SHP77 treated with DMSO at 0.1 percent for 48 hours (cell line): ENCODE measurements around the gene ANG.
"Not testable (repeated sequence)": the region's sequence is repeated elsewhere in the genome, so short reads cannot be mapped to it uniquely, and the experiment has no call there.

ENCODE experiments used
- DNase-seq: peaks from one replicate; lab custom pipeline; 2025; lab: John Stamatoyannopoulos, UW

Gene ANG

DNA sequence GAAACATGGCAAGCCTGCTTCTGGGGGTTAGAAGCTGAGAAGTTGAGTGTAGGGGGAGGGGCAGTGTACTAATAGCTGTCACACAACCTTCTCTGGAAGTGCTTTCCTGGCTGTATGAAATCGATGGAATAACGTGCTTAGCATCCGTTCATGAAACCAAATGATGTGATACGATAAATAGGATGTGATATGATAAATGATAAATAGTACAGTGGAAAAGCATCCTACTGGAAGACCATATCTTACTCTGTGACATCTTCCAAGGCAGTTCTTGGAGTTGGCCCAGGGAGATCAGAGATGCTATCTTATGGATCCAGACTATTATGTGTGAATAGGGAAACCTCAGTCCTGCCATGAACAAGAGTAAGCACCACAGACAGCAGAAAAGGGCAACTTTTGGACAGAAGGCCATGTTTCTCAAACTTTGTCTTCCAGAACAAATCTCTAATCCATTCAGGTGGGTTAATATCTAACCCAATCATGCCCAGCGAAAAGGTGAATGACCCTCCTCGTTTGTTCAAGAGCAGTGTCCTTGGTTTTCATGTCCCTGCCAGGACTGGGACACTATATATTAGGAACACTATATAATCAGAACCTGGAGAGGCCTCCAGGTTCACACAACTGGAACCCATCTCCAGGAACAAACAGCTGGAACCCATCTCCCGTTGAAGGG, at the start of gene ANG:
TSS of gene ANG (plus strand) at position 598 of the 673 bp plus-strand sequence. CDS start 4,801 bp downstream, outside the sequence.
- DNase-seq = no peak

DNA sequence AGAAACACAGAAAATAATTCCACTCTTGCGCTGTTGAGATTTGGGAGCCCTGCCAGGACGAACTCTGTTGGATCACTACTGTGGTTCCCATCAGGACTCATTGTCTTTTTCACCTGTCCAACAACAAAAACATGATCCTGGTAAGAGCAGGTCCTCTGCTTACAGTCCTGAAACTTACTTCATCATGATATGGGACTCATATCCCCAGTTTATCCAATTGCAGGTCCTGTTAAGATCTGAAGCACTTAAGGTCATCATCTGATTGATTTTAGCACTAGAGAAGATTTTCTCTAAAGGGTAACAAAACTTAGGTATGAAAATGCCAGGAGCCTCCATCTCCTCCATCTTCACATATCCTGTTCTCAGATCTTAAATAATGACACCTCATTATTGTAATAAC, 47.0 kb upstream of the ANG start, which contains the start of gene OR6S1:
TSS of gene OR6S1 (minus strand) at position 101 of the 400 bp plus-strand sequence. CDS start at position 101, 0 bp downstream.
- DNase-seq = no peak

DNA sequence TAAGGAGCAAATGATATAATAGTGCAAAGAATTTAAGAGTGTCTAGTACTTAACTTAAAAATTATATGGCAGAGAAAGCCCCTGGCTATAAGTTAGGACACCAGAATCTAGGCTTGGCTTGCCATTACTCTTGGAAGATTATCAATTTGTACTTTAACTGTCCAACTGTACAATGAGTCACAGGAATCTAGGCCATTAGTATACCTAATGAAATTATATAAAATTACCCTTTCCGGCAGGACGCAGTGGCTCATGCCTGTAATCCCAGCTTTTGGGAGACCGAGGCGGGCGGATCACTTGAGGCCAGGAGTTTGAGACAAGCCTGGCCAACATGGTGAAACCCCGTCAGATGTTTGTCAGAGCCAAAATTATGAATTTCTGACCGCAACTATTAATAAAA, 46.4 kb upstream of the ANG start:
- DNase-seq = no peak

DNA sequence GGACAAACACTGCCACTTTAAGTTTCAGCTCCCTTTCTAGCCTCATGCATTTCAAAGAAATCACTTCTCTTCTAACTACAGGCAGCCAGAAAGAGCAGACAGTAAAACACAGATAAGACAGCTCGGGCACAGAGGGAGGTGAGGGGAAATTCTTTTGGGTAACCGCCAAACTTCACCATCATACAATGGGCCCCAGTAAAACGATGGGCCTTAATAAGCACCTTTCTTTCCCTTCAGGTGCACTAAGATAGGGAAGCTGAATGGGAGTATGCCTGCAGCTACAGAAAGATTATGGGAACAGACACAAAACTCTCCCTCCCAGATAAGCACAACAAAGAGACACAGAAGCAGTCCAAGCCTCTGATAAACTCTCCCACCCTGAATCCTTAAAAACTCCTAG, 45.8 kb upstream of the ANG start:
- not testable (repeated sequence) for DNase-seq

DNA sequence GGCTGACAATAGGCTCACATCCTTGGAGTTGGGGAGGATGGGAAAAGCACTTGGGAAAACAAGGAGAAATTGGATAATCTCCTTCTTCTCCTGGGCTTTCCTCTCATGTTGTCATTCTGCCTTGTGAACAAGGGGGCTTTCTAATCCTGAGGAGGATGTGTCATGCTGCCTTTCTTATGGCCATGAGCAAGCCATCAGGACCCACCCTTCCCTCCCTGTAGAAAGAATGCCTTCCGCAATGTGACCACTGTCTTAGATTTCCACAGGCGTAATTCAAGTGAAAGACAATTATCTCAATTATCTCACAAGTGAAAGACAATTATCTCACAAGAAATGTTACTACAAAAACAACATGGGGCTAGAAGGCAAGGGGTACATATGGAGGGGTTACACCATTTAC, 44.0 kb upstream of the ANG start:
- no peak for DNase-seq

DNA sequence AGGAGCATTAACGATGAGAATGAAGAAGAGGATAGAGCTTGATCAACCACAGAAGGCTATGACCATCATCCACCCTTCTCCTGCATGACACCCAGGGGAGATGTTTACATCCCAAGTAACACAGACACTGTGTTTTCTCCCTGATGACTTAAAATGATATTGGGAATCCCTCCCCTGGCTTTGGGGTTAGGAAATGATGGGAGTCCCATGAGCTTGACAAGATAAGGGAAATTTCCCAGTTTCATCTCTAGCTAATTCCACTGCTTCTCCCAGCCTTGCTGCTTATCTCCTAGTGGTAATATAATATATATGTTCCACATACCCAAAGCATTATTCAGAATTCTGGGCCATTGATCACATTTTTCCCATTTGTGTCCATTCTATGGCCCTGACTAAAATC, 43.1 kb upstream of the ANG start:
- DNase-seq = no peak

DNA sequence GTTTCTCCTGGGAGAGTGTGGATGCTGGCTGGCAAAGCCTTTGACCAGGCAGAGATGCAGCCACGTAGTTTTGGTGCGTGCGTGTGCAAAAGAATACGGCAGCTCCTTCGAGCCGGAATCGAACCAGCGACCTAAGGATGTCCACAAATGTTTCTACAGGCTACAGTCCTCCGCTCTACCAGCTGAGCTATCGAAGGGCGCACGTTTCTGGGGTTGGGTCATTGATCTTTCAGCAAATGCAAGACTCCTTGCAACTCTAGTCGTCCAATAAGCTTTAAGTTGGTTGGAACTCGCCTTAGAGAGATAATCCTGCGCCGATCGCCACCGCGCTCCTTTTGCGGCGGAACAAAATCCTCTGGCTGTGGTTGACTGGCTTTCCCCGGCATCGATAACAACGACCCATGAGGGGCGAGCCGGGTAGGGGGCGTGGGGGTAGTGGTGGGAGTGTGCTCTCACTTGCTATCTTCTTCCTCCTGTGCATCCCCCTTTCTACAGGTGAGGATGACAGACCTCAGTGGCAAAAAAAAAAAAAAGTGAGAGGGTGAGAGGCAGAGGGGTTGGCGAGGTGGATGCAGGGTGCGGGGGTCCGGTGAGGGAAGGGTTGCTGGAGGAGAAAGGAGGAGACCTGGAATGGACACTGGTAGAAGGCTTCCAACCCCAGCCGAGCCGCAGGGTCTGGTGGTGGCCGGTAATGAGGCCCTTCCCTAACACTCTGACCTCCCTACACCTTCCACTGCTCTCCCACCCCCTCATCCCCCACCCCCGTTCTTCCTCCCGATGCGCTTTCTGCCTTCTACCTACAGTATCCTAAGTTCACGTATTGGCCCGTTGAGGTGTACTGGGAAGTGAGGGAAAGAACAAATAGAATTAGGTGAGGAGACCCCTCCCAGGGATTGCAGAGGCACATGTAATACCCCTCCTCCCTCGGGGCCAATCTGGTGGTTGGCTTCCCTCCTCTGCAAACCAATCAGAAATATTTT, 35.3 kb upstream of the ANG start:
- DNase-seq = no peak

DNA sequence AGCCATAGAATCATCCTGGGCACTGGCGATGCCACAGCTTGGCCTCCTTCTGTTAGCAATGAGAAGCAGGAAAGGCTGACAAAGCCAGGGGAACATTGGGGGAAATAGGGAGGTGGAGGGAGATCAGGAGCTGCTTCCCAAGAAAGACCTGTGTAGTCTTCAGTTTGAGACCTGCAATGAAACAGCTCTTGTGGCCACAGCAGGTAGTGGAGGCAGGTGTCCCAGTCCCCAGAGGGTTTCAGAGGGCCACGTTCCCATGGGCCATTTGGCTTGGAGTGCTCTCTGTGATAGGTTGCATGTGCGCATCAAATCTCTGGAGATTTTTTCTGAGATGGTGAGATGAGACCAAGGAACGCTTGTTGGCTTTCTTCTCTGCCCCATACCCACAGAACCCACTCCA, 32.7 kb upstream of the ANG start:
- no peak for DNase-seq

DNA sequence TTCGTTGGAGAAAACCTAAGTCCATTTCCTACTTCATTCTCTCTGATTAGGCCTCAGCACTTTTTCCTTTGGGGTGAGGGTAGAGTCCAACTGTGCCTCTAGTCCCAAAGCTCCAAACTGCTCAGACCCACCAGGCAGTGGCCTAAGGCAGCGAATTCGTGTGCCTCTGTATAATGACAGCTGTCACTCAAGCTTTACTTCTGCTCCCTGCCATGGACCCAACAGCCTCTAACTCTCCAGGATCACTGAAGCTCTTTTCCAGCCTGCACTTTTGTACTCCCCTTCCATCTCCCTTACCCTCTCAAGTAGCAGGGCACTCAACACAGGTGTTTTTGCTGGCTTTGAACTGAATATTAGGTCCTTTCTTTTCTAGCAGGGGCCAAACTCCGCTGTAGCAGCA, 32.3 kb upstream of the ANG start:
- DNase-seq = no peak

DNA sequence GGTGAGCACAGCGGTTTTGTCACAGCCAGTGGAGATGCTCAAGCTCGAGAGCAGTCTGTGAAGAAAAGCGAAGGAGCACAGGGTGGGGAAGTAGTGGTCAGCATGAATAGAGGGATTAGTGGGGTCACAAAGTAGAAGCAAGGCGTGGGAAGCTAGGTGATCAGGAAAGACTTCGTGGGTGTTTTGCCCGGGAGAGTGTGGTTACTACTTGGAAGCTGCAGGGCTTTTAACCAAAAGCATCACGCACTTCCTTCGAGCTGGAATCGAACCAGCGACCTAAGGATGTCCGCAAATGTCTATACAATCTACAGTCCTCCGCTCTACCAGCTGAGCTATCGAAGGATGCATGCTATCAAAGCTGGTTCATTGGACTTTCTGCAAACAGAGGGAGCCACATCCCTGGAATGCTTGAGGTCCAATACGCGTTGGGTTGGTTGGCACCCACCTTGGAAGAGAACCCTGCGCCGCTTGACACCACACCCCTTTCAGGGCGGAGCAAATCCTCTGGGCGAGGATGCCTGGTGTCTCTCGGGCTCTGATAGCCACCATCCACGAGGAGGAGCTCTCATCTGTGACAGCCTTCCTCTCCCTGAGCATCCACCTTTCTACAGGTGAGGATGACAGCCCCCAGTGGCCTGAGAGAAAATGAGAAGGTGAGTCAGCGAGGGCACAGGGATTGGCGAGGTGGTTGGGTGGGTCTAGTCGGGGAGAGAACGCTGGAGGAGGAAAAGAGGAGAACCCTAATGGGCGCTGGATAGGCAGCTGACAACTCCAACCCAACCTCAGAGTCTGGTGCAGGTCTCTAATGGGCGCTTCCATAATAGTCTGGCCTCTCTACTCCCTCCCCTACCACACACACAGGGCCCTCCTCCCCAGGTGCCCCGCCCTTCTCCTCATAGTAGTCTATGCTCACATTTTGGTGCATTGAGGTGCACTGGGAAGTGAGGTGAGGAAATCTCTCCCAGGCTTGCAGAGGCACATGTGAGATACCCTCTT, 31.1 kb upstream of the ANG start:
- DNase-seq = no peak

DNA sequence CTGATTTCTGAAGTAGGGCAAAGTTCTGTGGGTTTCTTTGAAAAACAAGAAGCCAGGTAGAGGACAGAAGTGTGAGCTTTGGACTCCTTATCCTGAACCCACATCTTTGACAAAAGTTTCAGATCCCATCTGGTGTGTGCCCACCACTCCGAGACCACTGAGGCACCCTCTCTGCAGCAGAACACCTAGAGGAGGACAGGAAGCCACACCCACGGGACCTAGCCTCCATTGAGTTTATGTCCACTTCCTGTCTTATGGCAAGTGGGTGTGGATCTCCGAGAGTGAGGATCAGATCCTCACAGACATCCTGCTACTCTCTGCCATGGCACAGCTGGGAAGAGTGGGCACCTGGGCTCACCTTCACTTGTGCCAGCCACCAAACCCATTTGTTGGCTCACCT, 30.3 kb upstream of the ANG start:
- DNase-seq = no peak

DNA sequence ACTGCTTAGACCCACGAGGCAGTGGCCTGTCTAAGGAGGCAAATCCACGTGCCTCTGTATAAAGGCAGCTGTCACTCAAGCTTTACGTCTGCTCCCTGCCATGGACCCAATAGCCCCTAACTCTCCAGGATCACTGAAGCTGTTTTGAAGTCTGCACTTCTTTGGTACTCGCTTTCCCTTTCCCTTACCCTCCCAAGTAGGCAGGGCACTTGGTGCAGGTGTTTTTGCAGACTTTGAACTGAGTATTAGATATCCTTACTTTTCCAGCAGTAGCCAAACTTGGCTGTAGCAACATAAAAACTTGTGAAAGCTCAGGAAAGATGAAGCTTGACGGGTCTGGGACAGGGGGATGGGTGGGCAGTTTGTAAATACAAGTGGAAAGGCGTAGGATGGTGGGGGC, 29.2 kb upstream of the ANG start:
- no peak for DNase-seq

DNA sequence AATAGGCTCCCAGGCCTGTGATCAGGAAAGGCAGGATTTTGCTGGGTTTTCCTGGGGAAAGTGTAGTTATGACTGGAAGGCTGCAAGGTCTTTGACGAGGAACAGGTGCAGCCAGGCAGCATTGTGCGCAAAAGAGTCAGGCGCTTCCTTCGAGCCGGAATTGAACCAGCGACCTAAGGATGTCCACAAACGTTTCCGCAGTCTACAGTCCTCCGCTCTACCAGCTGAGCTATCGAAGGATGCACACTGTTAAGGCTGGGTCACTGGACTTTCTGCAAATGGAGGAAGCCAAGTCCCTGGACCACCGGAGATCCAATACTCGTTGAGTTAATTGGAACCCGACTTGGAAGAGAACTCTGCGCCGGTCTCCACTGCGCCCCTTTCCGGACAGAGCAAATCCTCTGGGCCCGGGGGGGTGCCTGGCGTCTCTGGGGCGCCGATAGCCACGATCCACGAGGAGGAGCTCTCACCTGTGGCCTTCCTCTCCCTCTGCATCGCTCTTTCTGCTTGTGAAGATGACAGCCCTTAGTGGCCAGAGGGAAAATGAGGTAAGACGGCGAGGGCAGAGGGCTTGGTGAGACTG, 28.7 kb upstream of the ANG start:
- DNase-seq = no peak

DNA sequence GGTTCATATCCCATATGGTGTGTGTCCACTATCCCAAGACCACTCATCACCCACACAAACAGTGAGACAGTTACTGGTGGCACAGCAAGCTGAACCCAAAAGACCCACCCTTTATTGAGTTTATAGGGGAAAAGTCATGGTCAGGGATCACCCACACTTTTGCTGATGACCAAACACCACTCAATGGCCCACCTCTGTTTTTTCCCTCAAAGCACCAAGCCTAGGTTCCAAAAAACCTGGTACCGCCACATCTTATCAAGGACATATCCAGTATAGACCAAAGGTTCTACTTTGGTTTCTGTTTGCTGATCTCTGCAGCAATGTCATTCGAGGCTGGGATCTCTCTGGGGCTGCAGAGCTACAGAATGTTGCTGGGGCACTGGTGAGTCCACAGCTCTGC, 27.4 kb upstream of the ANG start:
- DNase-seq = no peak

DNA sequence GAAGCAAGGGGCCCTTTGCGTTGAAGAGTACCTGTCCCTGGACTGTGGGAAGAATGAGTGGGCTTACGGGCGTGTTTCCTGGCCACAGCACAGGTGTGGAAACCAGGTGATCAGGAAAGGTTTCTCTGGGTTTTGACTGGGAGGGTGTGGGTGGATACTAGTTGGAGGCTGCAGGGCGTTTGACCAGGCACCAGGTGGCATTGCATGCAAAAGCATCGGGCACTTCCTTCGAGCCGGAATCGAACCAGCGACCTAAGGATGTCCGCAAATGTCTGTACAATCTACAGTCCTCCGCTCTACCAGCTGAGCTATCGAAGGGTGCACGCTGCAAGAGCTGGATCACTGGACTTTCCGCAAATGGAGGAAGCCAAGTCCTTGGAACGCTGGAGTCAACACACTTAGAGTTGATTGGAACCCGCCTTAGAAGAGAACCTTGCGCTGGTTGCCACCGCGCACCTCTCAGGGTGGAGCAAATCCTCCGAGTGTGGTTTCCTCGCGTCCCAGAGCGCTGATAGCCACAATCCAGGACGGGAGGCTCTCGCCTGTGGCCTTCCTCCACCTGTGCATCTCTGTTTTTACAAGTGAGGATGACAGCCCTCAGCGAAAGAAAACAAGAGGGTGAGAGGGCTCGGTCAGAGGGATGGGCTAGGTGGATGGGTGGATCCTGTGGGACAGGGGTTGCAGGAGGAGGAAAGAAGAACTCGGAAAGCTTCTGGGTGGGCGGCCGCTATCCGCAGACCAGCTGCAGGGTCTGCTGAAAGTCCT, 25.4 kb upstream of the ANG start:
- DNase-seq = peak; percentile 58

DNA sequence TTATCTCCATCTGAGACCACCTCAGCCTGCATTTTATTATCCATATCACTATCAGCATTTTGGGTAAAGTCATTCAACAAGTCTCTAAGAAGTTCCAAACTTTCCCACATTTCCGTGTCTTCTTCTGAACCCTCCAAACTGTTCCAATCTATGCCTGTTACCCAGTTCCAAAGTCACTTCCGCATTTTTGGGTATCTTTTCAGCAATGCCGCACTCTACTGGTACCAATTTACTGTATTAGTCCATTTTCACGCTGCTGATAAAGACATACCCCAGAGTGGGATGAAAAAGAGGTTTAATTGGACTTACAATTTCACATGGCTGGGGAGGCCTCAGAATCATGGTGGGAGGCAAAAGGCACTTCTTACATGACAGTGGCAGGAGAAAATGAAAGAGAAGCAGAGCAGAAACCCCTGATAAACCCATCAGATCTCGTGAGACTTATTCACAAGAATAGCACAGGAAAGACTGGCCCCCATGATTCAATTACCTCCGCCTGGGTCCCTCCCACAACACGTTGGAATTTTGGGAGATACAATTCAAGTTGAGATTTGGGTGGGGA, 22.1 kb upstream of the ANG start:
- DNase-seq = not testable (repeated sequence)

DNA sequence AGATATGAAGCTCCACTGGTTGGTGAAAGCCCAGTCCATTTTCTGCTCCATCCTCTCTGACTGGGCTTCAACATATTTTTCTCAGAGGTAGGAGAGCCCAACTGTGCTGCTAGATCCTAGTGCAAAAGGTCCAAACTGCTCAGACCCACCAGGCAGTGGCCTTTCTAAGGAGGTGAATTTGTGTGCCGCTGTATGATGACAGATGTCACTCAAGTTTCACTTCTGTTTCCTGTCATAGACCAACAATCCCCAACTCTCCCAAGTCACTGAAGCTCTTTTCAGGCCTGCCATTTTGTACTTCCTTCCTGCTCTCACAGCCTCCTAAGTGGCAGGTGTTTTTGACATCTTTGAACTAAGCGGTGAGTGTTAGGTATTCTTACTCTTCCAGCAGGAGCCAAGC, 20.6 kb upstream of the ANG start:
- DNase-seq = no peak

DNA sequence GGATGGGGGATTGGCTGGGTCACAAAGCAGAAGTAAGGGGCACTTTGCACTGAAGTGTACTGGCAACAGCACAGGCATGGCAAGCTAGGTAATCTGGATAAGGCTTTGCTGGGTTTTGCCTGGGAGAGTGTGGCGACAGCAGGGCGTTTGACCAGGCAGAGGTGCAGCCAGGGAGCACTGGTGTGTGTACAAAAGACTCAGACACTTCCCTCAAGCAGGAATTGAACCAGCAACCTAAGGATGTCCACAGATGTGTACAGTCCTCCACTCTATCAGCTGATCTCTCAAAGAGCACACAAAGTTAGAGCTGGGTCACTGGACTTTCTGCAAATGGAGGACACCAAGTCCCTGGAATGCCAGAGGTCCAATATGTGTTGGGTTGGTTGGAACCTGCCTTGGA, 19.6 kb upstream of the ANG start:
- no peak for DNase-seq

DNA sequence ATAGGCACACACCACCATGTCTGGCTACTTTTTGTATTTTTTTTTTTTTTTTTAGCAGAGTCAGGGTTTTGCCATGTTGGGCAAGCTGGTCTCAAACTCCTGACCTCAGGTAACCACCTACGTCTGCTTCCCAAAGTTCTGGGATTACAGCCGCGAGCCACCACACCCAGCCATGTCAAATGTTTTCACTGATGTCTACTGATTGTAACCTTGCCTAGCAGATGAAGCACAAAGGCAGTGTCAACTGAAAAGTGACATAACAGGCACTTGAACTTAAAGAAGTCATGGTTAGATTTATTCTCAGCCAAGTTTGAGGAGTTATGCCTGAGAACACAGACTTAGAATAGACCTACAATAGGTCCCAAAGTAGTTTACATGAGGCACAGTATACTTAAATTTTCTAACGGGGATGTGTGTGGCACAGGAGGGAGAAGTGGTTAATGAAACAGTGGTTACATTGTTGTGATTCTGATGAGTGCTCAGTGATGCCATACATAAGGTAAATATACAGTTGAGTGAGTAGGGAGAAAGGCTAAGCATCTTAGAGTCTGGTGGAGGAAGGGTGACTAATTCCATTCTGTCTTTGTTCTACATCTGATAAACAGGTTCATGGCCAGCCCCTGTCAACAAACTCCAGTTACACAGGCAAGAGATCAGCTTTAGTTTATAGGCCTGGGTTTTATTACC, 16.8 kb upstream of the ANG start:
- DNase-seq = no peak

DNA sequence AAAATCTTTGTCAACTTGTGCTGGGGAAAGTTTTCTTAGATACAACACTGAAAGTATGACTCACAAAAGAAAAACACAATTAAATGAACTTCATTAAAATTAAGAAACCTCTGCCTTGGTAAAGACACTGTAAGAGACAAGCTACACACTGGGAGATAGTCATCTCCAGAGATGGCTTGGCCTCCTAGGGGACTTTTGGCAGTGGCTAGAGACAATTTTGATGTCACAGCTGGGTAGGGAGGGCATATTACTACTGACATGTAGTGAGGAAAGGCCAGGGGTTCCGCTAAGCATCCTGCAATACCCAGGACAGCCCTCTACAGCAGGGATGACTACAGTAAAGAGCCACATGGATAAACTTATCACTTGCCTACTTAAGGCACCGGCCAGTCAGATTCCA, 12.9 kb upstream of the ANG start:
- no peak for DNase-seq
